AML-193 (cell line): ENCODE data around the gene DPP6.
"Not testable (repeated sequence)": the region's sequence is repeated elsewhere in the genome, so short reads cannot be mapped to it uniquely, and the experiment has no call there.

Source experiments
- DNase-seq, 2 experiments: peaks; one replicate each; lab custom pipeline; 2025; lab: John Stamatoyannopoulos, UW

Gene DPP6

GRCh38 chr7:154666768-154667167 is 614.6 kb downstream of the DPP6 start:
- no peak for DNase-seq

DNA sequence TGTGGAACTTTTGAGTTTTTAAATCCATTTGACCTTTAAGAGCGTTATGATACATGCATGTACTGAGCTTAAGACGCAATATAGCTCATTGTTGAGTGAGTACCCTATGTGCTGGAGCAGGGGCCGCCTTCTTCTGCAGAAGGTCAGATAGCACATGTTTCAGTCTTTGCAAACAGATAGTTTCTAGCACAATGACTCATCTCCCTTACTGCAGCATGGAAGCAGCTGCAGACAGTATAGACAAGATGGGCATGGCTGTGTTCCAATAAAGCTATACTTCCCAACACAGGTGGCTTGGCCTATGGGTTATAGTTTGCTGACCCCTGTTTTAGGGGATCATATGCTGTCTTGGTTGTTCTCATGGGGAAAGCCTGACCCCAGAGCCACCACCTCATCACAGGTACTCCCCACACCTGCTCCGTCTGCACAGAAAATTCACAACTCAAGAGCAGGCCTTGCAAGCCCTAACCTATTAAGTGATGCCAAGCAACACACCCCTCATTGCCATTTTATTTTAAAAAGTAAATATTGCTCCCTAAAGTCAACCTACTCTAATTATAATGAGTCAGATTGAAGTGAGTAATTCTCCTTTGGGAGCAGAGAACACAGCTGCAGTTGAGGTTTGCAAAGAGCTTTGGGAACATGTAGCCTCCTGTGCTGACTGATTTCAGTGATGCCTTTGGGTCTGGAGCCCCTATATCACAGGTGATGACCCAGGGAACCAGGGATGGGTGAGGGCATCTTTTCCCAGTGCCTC is 620.6 kb downstream of the DPP6 start:
- DNase-seq, result no peak

- DNase-seq, result no peak
Measured at GRCh38 chr7:154674191-154674590, 622.0 kb downstream of the DPP6 start.

- no peak for DNase-seq
Measured at GRCh38 chr7:154675560-154675959, 623.4 kb downstream of the DPP6 start.

GRCh38 chr7:154676033-154676421 is 623.8 kb downstream of the DPP6 start:
- not testable (repeated sequence) for DNase-seq

DNA sequence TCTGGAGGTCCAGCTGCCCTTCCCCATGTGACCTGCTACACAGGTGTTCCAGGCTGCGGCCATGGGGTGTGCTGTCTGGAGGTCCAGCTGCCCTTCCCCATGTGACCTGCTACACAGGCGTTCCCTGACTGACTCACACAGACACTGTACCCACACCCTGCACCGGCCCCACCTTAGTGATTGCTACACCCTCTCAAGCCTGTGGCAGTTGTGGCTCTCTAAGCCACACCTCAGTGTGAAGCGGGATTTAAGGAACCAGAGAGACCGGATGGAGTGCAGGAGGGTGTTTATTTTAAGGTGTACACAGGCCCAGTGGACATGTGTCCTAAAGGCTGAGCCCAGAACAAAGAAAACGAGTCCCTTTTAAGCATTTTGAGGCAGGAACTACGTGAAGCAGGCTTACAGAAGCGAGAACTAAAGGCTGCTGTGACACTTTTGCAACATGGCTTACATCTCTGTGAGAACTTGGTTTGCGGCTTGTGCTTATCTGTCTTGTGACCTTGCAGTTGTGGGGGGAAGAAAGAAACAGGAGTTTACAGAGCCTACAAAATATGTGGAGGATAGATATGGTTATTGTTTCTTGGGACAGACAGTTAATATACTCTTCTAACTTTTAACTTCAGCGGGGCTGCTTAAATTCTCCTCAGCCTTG is 624.4 kb downstream of the DPP6 start:
- no peak for DNase-seq

- no peak for DNase-seq
Measured at GRCh38 chr7:154677454-154677853, 625.3 kb downstream of the DPP6 start.

GRCh38 chr7:154678001-154678550 is 625.9 kb downstream of the DPP6 start:
- DNase-seq, result not testable (repeated sequence)

DNA sequence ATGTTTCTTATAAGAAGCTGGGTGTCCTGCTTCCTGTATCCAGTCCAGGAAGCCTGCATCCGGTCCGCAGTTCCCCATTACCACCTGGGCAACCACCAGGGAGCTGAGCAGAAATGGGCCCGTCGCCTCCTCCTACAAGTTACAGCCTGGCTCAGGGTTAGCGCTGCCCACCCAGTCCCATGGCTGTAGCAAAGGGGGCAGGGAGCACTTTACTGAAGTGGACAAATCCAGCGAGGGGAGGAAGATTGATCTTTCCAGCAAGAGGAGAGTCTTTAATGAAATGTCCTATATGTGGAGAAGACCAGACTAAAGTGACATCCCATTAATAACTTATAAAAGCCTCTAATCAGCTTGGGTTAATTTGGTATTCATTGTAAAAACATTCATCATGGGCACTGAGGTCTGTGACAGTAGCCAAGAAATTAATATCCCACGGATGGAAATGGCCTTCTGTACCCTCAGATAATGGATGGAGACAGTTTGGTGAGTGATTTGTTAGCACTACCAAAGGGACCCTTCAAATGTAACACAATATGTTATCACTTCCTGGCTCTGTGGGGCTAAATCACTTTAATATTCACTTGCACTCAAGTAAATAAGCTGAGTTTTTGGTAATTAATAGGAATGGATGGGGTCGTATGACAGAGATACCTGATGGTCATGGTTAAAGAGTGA is 627.3 kb downstream of the DPP6 start:
- no peak for DNase-seq

- DNase-seq, result no peak
Measured at GRCh38 chr7:154680894-154681659, 628.9 kb downstream of the DPP6 start.

DNA sequence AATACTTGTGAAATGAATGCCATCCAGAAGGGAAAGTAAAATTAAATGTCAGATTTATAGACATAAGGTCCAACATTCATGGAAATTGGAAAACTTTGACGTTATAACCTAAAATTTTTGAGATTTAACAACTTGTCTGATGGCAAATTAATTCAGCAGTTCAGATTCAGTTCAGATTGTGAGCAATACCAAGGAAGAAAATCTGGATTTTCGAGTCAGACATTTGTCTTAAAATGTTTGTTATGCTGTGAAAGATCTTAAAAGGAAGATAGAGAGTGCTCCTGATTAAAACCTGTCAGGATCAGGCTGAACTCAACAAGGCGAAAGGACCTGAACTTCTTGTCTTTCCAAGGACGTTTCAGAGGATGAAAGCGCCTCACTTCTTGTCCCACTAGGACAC is 629.8 kb downstream of the DPP6 start:
- no peak for DNase-seq

GRCh38 chr7:154684666-154685563 is 632.7 kb downstream of the DPP6 start:
- no peak for DNase-seq

- no peak for DNase-seq
Measured at GRCh38 chr7:154685564-154685901, 633.3 kb downstream of the DPP6 start.

DNA sequence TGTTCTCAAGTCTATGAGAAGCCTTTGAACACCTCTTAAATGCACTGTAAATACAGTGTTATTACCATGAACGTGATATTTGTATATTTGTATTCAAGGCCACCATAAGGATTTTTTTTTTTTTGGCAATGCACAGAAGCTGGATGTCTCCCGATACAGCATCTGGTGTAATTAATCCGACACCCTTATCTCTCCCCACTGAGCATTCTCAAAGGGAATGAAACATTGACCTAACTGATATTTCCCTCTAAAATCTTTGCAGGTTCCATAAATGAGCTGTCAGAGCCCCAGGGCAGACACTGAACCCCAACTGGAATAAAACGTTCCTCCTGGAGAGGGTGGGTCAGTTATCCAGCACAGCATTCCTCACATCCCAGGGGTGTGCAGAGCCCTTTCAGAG is 634.1 kb downstream of the DPP6 start:
- no peak for DNase-seq

DNA sequence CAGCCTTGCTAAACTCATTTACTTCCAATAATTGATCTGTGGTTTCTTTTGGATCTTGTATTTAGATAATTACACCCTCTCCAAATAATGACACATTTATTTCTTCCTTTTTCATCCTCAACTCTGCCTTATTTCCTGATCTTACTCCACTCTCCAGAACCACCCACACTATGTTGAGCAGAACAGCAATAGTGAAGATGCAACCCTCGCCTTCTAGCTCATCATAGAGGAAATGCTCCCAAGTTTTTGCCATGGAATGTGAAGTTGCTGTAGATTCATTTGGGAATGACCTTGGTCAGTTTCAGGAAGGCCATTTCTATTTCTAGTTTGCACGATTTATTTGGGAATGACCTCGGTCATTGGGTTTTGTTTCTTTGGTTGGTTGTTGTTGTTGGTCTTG is 636.8 kb downstream of the DPP6 start:
- DNase-seq, result no peak

GRCh38 chr7:154690411-154690810 is 638.2 kb downstream of the DPP6 start:
- no peak for DNase-seq

DNA sequence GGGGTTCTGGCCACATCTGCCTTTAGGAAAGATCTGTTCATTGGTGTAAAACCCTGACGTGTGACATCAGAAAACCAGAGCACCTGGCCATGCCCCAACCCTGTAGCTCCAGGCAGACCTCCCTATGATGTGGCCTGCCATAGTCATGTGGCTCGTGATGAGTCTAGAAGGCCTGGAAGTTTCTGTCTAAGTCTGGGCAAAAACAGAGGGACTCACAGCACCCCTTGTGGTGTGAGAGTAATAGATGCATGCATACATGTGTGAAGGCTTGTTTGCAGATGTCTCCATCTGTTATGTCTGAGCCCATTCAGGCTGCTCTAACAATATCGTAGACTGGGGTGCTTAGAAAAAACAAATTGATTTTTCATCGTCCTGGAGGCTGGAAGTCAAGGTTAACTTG is 641.5 kb downstream of the DPP6 start:
- DNase-seq, result no peak

DNA sequence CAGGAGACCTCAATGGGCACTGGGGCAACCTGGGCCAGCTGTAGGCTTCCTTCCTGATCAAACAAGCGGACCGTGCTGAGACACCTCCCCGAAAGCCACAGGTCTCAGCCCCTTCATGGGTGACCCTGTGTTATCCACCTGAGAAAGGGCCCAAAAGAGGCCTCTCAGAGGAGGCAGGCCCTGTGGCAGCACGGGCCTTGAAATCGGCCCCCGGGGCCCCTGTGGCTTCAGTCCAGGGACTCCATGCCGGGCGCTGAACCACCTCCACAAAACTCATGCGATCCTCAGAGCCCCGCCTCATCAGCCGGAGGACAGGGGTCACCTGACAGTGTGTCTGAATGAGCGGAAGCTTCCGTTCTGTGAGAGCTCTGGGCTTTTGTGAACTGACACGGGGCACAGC is 643.6 kb downstream of the DPP6 start:
- no peak for DNase-seq

DNA sequence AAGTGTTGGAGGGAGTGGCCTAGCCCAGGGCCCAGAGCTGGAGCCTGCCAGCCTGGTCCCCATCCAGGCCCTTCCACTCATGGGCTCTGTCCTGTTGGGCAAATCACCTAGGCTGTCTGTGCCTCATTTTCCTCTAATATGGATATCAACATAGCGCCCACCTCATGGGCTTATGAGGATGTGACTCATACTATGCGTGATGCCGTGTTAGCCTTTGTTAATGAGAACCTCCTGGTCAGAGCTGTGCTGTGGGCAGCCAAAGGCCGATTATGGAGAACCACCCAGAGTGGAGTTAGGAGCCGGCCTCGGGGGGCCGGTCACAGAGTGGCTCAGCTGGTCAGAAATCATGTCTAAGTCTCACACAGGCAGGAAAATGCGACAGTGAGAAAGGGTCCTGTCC is 644.4 kb downstream of the DPP6 start:
- no peak for DNase-seq

GRCh38 chr7:154698726-154699291 is 646.6 kb downstream of the DPP6 start:
- DNase-seq, result no peak

DNA sequence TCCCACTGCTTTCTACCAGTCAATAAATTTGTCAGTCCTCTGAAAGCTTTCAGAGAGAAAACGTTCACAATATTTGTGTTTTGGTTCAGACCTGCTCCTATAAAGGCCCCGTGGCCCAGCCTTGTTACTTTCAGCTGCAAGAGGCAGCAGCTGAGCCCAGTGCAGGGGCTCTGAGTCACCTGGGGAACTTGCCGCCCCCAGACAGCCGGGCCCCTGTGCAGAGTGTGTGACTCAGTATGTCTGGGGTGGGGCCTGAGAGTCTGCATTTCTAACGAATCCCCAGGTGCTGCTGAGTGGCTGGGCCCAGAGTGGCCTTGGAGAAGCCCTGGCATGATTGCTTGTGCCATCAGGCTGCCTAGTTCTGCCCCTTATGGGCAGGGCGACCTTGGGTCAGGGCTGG is 647.2 kb downstream of the DPP6 start:
- DNase-seq, result no peak
